SHP77 (cell line): ENCODE results near the gene ZP4.
A peak's percentile ranks its signal among the peaks of the same experiment; 100 is the strongest.

ENCODE experiments used
- DNase-seq, 2 experiments: peaks; one replicate each; lab custom pipeline; 2025; lab: John Stamatoyannopoulos, UW

ZP4 gene, protein sequence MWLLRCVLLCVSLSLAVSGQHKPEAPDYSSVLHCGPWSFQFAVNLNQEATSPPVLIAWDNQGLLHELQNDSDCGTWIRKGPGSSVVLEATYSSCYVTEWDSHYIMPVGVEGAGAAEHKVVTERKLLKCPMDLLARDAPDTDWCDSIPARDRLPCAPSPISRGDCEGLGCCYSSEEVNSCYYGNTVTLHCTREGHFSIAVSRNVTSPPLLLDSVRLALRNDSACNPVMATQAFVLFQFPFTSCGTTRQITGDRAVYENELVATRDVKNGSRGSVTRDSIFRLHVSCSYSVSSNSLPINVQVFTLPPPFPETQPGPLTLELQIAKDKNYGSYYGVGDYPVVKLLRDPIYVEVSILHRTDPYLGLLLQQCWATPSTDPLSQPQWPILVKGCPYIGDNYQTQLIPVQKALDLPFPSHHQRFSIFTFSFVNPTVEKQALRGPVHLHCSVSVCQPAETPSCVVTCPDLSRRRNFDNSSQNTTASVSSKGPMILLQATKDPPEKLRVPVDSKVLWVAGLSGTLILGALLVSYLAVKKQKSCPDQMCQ

DNA sequence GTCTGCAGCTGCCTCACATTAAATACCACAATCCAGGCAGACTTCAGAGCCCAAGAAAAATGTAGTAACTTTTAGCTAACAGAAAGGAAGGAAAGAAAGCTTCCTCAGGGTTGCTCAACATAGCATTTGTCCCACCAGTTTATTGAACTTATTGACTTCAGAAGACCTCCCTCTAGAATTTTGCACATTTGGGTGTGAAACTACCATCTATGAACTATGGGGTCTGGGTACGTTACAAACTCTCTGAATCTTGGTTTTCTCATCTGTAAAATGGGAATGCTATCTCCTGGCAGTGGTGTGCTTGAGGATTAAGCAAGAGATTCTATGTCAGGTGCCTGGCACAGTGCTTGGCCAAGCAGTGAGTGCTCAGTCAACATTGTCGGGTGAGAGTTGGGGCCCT lies at the start of gene ZP4:
Gene ZP4 (minus strand): TSS at position 101 of the 400 bp plus-strand sequence. CDS start 287 bp downstream, outside the sequence.
- DNase-seq, result no peak

DNA sequence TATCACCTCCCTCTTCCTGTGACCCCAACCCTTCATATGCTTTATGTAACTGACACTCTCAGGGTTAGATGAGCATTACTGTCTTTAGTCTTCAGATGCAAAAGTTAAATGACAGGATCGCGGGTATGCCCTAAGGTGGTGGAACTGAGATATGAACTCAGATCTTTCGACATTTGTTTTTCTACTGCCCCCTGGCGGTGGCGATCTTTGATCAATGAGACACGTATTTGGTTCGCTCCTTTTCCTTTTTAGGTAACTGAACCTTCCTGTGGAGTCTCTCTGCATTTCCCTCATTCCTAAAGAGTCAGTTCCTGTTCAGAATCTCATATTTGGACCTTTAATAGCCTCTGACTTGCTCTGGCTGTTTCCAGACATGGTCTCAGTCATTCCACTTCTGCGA lies 47.8 kb upstream of the ZP4 start:
- peak; percentile 2 to 13 for DNase-seq

- DNase-seq, result no peak
These were observed 47.3 kb upstream of the ZP4 start for GRCh38 chr1:237938068-237938467.

DNA sequence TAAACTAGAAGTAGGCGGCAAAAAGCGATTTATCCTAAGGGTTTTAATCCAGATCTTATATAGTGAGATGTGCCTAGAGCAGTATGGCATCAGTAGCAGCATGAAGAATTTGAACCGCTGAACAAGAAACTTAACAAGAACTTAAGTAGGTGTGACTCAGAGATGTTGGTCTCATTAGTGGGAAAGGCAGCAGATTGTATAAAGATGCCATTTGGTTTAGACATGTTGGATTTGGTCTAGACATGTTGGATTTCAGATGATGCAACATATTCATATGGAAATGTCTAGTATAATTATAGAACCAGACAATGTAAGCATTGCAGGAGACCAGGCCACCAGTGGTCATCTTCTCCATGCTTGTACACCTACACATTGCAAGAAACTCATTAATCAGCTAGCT lies 42.1 kb upstream of the ZP4 start:
- DNase-seq, result no peak

DNA sequence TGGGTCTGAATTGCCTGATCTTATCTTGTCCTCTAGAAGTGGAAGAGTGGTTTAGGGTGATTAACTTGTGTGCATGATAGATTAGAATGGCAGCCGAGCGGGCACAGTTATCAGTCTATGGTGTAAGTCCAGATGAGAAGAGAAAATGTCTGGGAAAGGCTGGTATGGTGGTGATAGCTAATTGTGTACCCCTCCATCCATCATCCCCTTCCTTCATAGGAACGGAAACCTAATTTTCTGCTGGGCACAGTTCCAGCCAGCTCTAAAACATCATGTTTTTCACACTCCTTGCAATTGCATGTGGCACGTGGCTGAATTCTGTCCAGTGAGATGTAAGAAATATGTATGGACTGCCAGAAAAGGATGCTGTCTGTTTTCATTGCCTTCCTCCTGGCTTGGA lies 40.9 kb upstream of the ZP4 start:
- no peak for DNase-seq

- no peak for DNase-seq
These were observed 36.5 kb upstream of the ZP4 start for GRCh38 chr1:237927198-237927597.

GRCh38 chr1:237921306-237921705 lies 30.6 kb upstream of the ZP4 start:
- no peak for DNase-seq

DNA sequence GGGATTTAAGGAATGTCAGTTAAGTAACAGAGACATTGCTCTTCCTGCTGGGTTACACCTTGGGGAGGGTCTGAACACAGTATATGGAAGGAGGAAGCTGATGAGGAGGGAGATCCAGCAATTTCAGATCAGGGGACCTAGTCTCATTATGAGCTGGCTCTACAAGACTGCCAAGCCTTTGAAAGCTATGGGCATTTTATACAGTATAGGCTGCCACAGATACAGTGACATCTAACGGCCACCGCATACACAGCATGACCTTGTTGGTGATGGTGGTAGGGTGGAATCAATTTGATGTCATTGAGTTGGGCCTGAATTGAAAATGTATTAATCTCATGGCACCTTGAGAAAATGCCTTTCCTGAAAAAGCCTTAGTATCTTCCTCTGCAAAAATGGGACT lies 22.6 kb upstream of the ZP4 start:
- peak; percentile 0 to 12 for DNase-seq

DNA sequence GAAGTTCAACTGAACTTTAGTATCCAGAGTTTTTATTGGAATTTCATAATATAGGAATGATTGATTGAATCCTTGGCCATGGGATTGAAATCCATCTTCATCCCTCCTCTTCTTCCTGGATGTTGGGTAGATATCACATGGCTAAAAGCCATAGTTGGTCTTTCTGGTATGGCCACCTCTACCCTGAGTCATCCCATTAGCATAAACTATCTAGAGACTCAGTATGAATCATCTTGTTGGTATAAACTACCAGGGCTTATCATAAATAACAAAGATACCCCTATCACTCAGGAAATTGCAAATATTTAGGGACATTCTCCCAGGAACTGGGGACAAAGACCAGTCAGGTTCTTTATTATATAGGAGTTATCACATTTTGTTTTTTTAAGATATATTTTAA lies 21.2 kb upstream of the ZP4 start:
- no peak for DNase-seq

DNA sequence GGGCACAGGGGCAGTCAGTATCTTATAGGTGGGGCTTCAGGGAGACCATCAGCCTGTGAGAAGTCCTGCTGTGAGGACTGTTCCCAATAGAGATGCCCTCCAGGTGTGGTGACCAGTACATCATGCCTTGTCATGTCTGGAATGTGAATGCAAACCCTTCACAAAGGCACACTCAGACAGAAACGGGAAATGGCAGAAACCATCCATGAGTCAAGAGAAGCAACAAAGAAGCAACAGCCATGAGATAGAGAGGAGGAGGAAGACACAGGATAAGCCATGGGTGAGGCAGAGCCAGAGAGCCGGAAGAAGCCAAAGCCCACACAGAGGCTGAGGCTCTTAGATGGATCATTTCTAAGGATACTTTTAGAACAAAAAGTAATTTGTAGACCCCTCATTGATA lies 20.1 kb upstream of the ZP4 start:
- no peak for DNase-seq

GRCh38 chr1:237903961-237904360 lies 13.2 kb upstream of the ZP4 start:
- DNase-seq, result no peak

GRCh38 chr1:237902960-237903743 lies 12.4 kb upstream of the ZP4 start:
- DNase-seq, result no peak

GRCh38 chr1:237901299-237901934 lies 10.7 kb upstream of the ZP4 start:
- DNase-seq, result peak; percentile 24 to 48

GRCh38 chr1:237895630-237896029 lies 4.9 kb upstream of the ZP4 start:
- no peak for DNase-seq

DNA sequence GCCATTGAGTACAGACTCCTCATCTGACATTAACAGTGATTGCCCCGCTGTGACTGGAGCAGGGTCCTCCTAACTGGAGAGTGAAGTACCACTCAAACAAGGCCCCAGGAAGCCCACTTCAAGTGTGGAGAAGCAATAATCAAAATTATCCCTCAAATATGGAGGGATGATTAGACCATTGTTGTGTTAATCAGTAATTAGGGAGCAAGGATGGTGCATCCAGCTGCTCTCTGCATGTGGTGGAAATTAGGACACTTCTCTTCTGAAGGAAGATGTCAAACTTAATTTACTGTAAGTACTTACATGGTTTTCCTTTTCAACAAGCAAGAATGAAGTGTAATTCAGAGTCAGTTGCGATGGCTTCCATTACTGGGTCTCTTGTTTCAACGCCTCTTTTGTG lies 3.4 kb upstream of the ZP4 start:
- DNase-seq, result no peak

DNA sequence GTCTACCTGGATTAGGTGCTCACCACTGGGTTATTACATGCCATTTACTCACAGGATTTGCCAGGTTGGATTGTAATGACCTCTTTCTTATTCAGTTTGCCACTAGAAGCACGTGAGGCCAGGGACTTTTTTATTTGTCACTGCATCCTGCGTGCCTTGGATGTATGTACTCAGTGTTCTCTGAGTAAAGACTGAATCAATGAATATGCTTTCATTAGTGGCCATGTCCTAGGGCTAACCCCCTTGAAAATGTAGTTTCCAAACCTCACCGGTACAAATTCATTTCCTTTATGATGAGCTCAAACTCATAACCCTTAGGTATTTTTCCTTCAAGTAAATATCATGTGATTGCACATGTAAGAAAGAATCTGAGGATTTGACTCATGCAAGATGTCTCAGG lies 1.3 kb upstream of the ZP4 start:
- DNase-seq, result no peak

DNA sequence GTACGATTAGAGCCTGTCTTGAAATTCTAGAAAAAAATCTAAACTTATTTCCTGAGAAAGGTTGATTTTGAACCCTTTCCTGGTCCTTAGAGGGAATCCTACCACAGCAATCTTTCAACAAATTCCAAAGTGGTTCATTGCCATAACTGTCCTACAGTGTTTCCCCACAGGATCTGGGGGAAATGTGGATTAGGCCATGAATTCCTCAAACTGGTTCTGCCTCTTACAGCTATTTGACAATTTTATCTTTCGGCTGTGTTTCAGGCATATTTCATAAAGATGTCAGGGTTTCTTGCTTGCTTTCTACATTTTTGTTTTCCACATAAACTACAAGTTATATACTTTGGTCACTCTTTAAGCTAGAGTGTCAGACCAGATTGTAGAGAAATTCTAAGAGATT lies 544 bp upstream of the ZP4 start:
- no peak for DNase-seq

GRCh38 chr1:237890416-237890815 lies 306 bp downstream of the ZP4 start:
- no peak for DNase-seq

DNA sequence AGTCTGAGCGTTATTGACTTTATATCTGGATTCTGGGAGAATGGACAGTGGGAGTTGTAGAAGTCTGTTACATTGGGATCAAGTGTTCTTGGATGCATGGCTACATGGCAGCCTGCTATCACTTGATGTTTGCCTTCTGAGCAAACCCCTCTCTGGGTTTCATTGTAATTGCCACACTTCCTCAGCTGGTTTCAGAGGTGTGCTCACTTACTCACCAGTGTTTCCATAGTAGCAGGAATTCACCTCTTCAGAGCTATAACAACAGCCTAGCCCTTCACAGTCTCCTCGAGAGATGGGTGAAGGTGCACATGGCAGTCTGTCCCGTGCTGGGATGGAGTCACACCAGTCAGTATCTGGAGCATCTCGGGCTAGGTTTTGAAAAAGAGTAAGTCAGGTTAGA lies 2.6 kb downstream of the ZP4 start:
- DNase-seq, result no peak

DNA sequence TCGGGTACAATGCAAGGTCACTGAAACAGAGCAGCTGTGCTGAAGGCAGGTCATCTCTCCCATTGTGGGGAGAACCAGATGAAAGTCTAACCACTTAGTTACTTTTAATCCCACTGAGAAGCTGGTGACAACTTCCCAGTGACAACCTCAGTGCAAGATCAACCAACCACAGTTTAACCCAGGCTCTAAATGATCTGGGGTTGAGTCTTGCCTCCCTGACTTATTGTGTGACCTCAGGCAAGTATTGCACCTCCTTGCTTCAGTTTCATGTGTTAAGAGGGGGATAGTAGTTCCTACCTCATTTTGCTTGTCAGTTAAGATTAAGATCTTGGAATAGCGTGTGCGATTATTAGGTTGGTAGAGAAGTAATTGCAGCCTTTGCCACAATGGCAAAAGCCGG lies 3.2 kb downstream of the ZP4 start:
- no peak for DNase-seq

DNA sequence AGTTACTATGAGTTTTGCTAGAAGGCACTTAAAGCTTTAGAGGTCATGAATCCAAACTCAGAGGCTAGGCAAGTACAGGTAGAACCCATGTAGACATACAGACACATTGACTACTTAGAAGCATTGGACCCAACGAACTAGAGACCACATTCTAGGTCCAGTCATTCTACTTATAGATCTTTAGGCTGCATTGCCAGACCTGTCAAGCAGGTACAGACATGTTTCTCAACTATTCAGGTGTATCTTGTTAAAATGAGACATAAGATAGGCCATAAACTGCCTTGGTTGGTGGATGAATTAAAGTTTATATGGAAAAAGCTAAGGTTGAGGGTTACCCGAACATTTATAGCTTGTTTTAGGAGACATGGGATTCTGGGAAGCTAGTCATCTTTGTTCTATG lies 6.5 kb downstream of the ZP4 start:
- DNase-seq, result no peak

DNA sequence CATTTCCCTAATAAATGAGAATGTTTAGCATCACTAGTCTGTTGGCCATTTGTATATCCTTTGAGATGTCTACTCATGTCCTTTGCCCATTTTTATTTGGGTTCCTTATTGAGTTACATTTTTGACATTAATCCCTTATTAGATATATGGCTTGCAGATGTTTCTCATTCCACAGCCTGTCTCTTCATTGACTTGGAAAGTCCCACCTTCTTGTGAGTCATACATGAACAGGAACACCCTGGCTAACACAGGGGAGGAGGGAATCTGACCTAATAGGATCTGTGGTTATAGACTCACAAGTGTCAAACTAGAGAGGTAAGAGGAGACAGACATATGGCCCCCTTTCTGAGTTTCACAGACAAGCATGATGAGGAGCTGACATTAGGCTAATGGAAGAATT lies 11.5 kb downstream of the ZP4 start:
- no peak for DNase-seq

DNA sequence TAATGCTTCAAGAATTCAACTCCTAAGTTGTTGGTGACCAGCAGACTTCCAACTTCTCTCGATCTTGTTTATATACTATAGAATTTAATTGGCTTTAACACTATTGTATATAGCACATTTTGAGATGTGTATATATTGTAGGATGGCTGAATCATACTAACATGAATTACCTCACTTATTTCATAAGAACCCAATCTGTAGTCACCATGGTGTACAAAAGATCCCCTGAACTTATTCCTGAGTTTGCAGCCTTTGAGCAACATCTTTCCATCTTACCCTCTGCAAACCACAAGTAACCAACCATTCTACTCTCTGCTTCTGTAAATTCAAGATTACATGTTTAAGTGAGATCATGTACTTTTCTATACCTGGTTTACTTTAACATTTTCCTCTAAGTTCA lies 12.3 kb downstream of the ZP4 start:
- no peak for DNase-seq
